GM12878 (cell line): Measurements from ENCODE around the gene PITX1. TPM values are rescaled to one million over a fixed set of nuclear protein-coding genes. Genes with fewer than 3 reads are reported as not detected.

Experiments used
- ATAC-seq: fragments of 200-7000 bp; cut with Tn5 transposase; 3 replicates; pipeline ENCODE4 v1.9.1; 2020; ENCODE audit warnings: mild to moderate bottlenecking, moderate library complexity
- BruUV-seq: library from RNA; stranded (reverse); fragments of 400-500 nt; replicated peaks from 2 replicates; lab custom pipeline; 2021; lab: Mats Ljungman, UMichigan
- CTCF ChIA-PET: fragments of 300-600 bp; sonication (Branson Sonifier 250); formaldehyde crosslinking; extraction: SDS; loops from one replicate; lab custom pipeline; 2021; ENCODE audit warnings: inconsistent platforms; lab: Yijun Ruan, JAX
- POLR2A ChIA-PET: fragments of 350-600 bp; formaldehyde crosslinking; extraction: SDS; loops from one replicate; lab custom pipeline; 2021; ENCODE audit warnings: inconsistent platforms; lab: Charles Lee
- RAD21 ChIA-PET: fragments of 300-600 bp; sonication (Branson Sonifier 250); formaldehyde crosslinking; loops from one replicate; lab custom pipeline; 2023; ENCODE audit warnings: antibody characterized with exemption; ENCODE audit not compliant: unreplicated experiment; lab: Charles Lee
- SMC1A ChIA-PET: fragments of 300-600 bp; sonication (Branson Sonifier 250); formaldehyde crosslinking; loops from one replicate; lab custom pipeline; 2023; ENCODE audit not compliant: unreplicated experiment, uncharacterized antibody; lab: Charles Lee
- DNase-seq: peaks from one replicate; pipeline ENCODE4 v3.0.0-alpha.2; 2011; ENCODE audit warnings: low read depth, low spot score
- FAIRE-seq: peaks from 3 replicates; lab custom pipeline; 2011; peaks lifted over from hg19 to GRCh38; lab: Jason Lieb, UNC
- H2AFZ ChIP-seq: 2 replicates; pipeline ENCODE4 v1.6.0; 2011; ENCODE audit warnings: low read depth, low read length, control low read depth; ENCODE audit not compliant: control insufficient read depth
- H3K27ac ChIP-seq: 2 replicates; pipeline ENCODE4 v1.5.1; 2011; ENCODE audit warnings: control low read depth; ENCODE audit not compliant: control insufficient read depth, insufficient read depth
- H3K27me3 ChIP-seq, 2 experiments: replicated peaks in 1 of 2; 2 replicates each; pipeline versions ENCODE4 v1.6.0 to v1.6.1; 2011; ENCODE audit warnings: low read length in 1 of 2; ENCODE audit not compliant: control insufficient read depth in 2 of 2, insufficient read depth in 2 of 2
- H3K36me3 ChIP-seq, 2 experiments: 2 replicates each; pipeline ENCODE4 v1.5.1; 2011; ENCODE audit warnings: low read length in 1 of 2; ENCODE audit not compliant: control insufficient read depth in 2 of 2, insufficient read depth in 2 of 2
- H3K4me1 ChIP-seq: 2 replicates; pipeline ENCODE4 v1.6.1; 2011; ENCODE audit warnings: mild to moderate bottlenecking, low read length, moderate library complexity, mixed read lengths; ENCODE audit not compliant: control insufficient read depth, insufficient read depth
- H3K4me2 ChIP-seq: 2 replicates; pipeline ENCODE4 v1.6.0; 2011; ENCODE audit warnings: control low read depth; ENCODE audit not compliant: control insufficient read depth, insufficient read depth
- H3K4me3 ChIP-seq: fragments of 200-600 bp; sonication (generic); 2 replicates; pipeline ENCODE4 v1.5.1; 2016
- H3K79me2 ChIP-seq: 2 replicates; pipeline ENCODE4 v1.6.0; 2011; ENCODE audit warnings: low read length; ENCODE audit not compliant: control insufficient read depth, insufficient read depth
- H3K9ac ChIP-seq: 2 replicates; pipeline ENCODE4 v1.8.0; 2011; ENCODE audit warnings: low read length, control low read depth, mixed read lengths; ENCODE audit not compliant: control insufficient read depth, insufficient read depth
- H3K9me3 ChIP-seq: replicated peaks from 3 replicates; pipeline ENCODE4 v1.5.1; 2011; ENCODE audit warnings: mild to moderate bottlenecking, low read length; ENCODE audit not compliant: control insufficient read depth, insufficient read depth
- H4K20me1 ChIP-seq: 2 replicates; pipeline ENCODE4 v1.6.0; 2011; ENCODE audit not compliant: control insufficient read depth, insufficient read depth
- CHD1 ChIP-seq: IDR thresholded peaks from 2 replicates; pipeline ENCODE4 v1.6.1; 2012; ENCODE audit warnings: low read depth, low read length, improper control_type of control experiment
- CHD4 ChIP-seq: fragments of 200-600 bp; sonication (generic); IDR thresholded peaks from 2 replicates; pipeline ENCODE4 v1.6.1; 2016; ENCODE audit warnings: mild to moderate bottlenecking
- CREB1 ChIP-seq: IDR thresholded peaks from 2 replicates; pipeline ENCODE4 v1.6.1; 2012; ENCODE audit warnings: low read depth, mild to moderate bottlenecking, inconsistent platforms
- FOXK2 ChIP-seq: fragments of 450-650 bp; IDR thresholded peaks from 2 replicates; pipeline ENCODE4 v1.6.1; 2017; ENCODE audit warnings: mild to moderate bottlenecking, moderate library complexity
- MYB ChIP-seq: fragments of 150-350 bp; IDR thresholded peaks from 2 replicates; pipeline ENCODE4 v1.6.1; 2014; ENCODE audit warnings: mild to moderate bottlenecking, low read depth, low read length, borderline replicate concordance
- SIN3A ChIP-seq: IDR thresholded peaks from 2 replicates; pipeline ENCODE4 v1.6.1; 2012; ENCODE audit warnings: low read depth, low read length, improper control_type of control experiment
- STAT3 ChIP-seq: IDR thresholded peaks from 2 replicates; pipeline ENCODE4 v1.6.1; 2011; ENCODE audit warnings: low read depth, low read length, improper control_type of control experiment
- TAF1 ChIP-seq: IDR thresholded peaks from 2 replicates; pipeline ENCODE4 v1.6.1; 2011; ENCODE audit warnings: mild to moderate bottlenecking, low read depth, low read length, borderline replicate concordance
- TBL1XR1 ChIP-seq: IDR thresholded peaks from 2 replicates; pipeline ENCODE4 v1.6.1; 2012; ENCODE audit warnings: low read depth, low read length, improper control_type of control experiment
- TCF7 ChIP-seq: IDR thresholded peaks from 2 replicates; pipeline ENCODE4 v1.6.1; 2014; ENCODE audit warnings: antibody characterized with exemption, borderline replicate concordance
- YBX1 ChIP-seq: fragments of 450-650 bp; IDR thresholded peaks from 2 replicates; pipeline ENCODE4 v1.6.1; 2016; ENCODE audit warnings: antibody characterized with exemption
- ZNF207 ChIP-seq: fragments of 450-650 bp; IDR thresholded peaks from 2 replicates; pipeline ENCODE4 v1.6.1; 2014; ENCODE audit warnings: antibody characterized with exemption, mild to moderate bottlenecking, borderline replicate concordance
- WGBS: methylation state at CpG from one replicate; pipeline ENCODE4 v1.1.6; 2016; ENCODE audit warnings: low lambda C conversion rate; ENCODE audit not compliant: insufficient replicate concordance, insufficient coverage; ENCODE audit errors: missing lambda C conversion rate; 5-methylcytosine and 5-hydroxymethylcytosine counted together
- in situ Hi-C: fragments of 300-500 bp; cut with MboI; formaldehyde crosslinking; loops from 9 replicates; pipeline ENCODE4 v1.14.3; 2018; ENCODE audit warnings: mixed read lengths
- intact Hi-C: fragments of 100-400 bp; cut with micrococcal nuclease; formaldehyde crosslinking; loops from one replicate; pipeline ENCODE4 v1.14.2; 2022; ENCODE audit not compliant: unreplicated experiment
- polyA plus RNA-seq, 11 experiments: library from polyadenylated mRNA; depleted of rRNA in 4 of 11; unstranded in 6 of 11; stranded (reverse) in 5 of 11; fragments of >200 nt; fragmentation: Nextera tagmentation in 4 of 11; fragmentation: Illumina TruSeq in 1 of 11; extraction: Ambion mirVana in 4 of 11; extraction: Trizol in 1 of 11; gene quantifications; 1 replicate in 1 of 11; 2 replicates in 10 of 11; pipeline versions ENCODE4 v1.2.1 to v1.2.3, GENCODE V29; 2011 to 2016; ENCODE audit warnings: inconsistent platforms in 2 of 11, missing spikeins in 2 of 11, low read depth in 1 of 11
- total RNA-seq, 4 experiments: library from RNA; depleted of rRNA in 3 of 4; stranded (reverse); fragments of >200 nt in 3 of 4; fragmentation: Illumina TruSeq in 1 of 4; extraction: Trizol in 1 of 4; gene quantifications; 2 replicates each; pipeline versions ENCODE4 v1.2.1 to v1.2.3, GENCODE V29; 2013 to 2021
- TF ChIP-seq, protein P1 (sequence below): IDR thresholded peaks from 2 replicates; pipeline ENCODE4 v1.6.1; 2011; ENCODE audit warnings: low read depth, low read length, improper control_type of control experiment, borderline replicate concordance
- TF ChIP-seq, protein P2 (sequence below): IDR thresholded peaks from 2 replicates; pipeline ENCODE4 v1.6.1; 2011; ENCODE audit warnings: borderline replicate concordance, low read depth, mild to moderate bottlenecking, moderate library complexity, mixed read lengths, low read length; ENCODE audit not compliant: insufficient read depth; ENCODE audit errors: extremely low read length
- TF ChIP-seq, protein P3 (sequence below): IDR thresholded peaks from 2 replicates; pipeline ENCODE4 v1.6.1; 2011; ENCODE audit warnings: low read depth, mild to moderate bottlenecking, low read length, moderate library complexity, borderline replicate concordance; ENCODE audit errors: extremely low read depth
- TF ChIP-seq, protein P4 (sequence below): fragments of 450-650 bp; IDR thresholded peaks from 2 replicates; pipeline ENCODE4 v1.6.1; 2017; ENCODE audit warnings: borderline replicate concordance
- TF ChIP-seq, protein P5 (sequence below): IDR thresholded peaks from 2 replicates; pipeline ENCODE4 v1.6.1; 2012; ENCODE audit warnings: low read depth, low read length, improper control_type of control experiment

The PITX1 gene
- total and polyA plus RNA-seq, 10 of the 15 experiments (the other 5 are each of a cell fraction or from before 2014, with no cell fraction given), result 0.16 to 1.1 (median 0.68) TPM; not detected in 5

DNA sequence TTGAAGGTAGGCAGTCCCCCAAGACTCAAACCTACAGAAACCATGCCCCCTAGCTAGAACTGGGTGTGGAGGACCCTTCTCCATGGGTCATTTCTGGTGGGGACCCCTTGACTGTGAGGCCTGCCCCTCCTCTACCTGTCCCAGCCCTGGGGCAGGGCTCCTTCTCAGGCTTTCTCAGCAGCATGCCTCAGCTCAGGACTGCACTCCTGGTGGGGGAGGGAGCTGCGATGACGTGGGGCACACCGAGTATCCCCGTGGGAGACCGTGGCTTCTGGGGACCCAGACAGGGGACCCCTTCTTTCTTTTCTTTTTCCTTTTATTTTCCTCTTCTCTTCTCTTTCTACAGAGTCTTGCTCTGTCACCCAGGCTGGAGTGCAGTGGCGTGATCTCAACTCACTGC is 27.0 kb upstream of the PITX1 start (continued):
- no peak for TF ChIP-seq TCF7
- TF ChIP-seq, protein P1, sequence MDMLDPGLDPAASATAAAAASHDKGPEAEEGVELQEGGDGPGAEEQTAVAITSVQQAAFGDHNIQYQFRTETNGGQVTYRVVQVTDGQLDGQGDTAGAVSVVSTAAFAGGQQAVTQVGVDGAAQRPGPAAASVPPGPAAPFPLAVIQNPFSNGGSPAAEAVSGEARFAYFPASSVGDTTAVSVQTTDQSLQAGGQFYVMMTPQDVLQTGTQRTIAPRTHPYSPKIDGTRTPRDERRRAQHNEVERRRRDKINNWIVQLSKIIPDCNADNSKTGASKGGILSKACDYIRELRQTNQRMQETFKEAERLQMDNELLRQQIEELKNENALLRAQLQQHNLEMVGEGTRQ, result no peak
- TF ChIP-seq STAT3, result no peak

DNA sequence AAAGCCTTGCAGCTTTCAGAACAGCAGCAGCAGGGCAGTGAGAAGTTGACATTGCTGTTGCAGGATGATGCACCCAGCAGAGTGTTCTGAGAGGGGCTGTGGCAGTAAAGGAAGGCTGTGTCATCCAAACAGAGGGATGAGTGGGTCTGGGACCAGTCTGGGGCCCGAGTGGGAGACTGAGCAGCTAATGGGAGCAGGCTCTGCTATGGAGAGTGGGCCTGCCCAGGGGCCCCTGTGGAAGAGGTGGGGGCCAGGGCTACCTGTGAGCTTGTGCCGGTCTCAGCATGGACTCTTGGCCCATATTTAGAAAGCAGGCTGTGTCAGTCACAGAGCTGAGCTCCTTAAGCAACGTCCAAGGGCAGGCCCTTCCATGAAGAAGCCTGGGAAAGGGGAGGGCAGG is 26.0 kb upstream of the PITX1 start:
- ChIA-PET CTCF (no interaction called here), SMC1A (no interaction called here), RAD21 (no interaction called here), POLR2A (no interaction called here)
- Histone ChIP-seq H3K4me3 (no peak overlapping the region), H4K20me1 (no peaks in the 10 kb centered on the region), H3K9me3 (no peaks in the 10 kb centered on the region), H3K4me2 (no peak overlapping the region), H2AFZ (no peak overlapping the region), H3K27me3 (peaks cover 0 to 3% of the 10 kb centered on the region in 2 experiments; a peak in 2 of 4 replicates), H3K36me3 (no peaks in the 10 kb centered on the region), H3K4me1 (no peaks in the 10 kb centered on the region), H3K9ac (no peak overlapping the region), H3K79me2 (no peaks in the 10 kb centered on the region), H3K27ac (no peak overlapping the region)
- WGBS, result 10% methylated on average over 3 of the region's 3 CpGs
- FAIRE-seq, result no peak
- in situ Hi-C loops (no loop called here), intact Hi-C loops (no loop called here)
- ATAC-seq, result no peak
- no peak for DNase-seq
- BruUV-seq, result no TSS peak
- TF ChIP-seq CHD1 (no peak), MYB (no peak), SIN3A (no peak), CREB1 (no peak), ZNF207 (no peak), YBX1 (no peak), TAF1 (no peak), CHD4 (no peak), FOXK2 (no peak), TBL1XR1 (no peak)
- TF ChIP-seq, protein P2, sequence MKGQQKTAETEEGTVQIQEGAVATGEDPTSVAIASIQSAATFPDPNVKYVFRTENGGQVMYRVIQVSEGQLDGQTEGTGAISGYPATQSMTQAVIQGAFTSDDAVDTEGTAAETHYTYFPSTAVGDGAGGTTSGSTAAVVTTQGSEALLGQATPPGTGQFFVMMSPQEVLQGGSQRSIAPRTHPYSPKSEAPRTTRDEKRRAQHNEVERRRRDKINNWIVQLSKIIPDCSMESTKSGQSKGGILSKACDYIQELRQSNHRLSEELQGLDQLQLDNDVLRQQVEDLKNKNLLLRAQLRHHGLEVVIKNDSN, result no peak
- TF ChIP-seq, protein P3, sequence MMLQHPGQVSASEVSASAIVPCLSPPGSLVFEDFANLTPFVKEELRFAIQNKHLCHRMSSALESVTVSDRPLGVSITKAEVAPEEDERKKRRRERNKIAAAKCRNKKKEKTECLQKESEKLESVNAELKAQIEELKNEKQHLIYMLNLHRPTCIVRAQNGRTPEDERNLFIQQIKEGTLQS, result no peak
- TF ChIP-seq, protein P4, sequence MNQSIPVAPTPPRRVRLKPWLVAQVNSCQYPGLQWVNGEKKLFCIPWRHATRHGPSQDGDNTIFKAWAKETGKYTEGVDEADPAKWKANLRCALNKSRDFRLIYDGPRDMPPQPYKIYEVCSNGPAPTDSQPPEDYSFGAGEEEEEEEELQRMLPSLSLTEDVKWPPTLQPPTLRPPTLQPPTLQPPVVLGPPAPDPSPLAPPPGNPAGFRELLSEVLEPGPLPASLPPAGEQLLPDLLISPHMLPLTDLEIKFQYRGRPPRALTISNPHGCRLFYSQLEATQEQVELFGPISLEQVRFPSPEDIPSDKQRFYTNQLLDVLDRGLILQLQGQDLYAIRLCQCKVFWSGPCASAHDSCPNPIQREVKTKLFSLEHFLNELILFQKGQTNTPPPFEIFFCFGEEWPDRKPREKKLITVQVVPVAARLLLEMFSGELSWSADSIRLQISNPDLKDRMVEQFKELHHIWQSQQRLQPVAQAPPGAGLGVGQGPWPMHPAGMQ, result no peak
- TF ChIP-seq, protein P5, sequence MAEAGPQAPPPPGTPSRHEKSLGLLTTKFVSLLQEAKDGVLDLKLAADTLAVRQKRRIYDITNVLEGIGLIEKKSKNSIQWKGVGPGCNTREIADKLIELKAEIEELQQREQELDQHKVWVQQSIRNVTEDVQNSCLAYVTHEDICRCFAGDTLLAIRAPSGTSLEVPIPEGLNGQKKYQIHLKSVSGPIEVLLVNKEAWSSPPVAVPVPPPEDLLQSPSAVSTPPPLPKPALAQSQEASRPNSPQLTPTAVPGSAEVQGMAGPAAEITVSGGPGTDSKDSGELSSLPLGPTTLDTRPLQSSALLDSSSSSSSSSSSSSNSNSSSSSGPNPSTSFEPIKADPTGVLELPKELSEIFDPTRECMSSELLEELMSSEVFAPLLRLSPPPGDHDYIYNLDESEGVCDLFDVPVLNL, result no peak
